ENCODE measurements around the gene TMEM154. TPM values are rescaled to one million over a fixed set of nuclear protein-coding genes. Genes with fewer than 3 reads are reported as not detected.

The TMEM154 gene
- total RNA-seq, 2 experiments from 2014 or later, result 23.9 to 25.4 TPM

DNA sequence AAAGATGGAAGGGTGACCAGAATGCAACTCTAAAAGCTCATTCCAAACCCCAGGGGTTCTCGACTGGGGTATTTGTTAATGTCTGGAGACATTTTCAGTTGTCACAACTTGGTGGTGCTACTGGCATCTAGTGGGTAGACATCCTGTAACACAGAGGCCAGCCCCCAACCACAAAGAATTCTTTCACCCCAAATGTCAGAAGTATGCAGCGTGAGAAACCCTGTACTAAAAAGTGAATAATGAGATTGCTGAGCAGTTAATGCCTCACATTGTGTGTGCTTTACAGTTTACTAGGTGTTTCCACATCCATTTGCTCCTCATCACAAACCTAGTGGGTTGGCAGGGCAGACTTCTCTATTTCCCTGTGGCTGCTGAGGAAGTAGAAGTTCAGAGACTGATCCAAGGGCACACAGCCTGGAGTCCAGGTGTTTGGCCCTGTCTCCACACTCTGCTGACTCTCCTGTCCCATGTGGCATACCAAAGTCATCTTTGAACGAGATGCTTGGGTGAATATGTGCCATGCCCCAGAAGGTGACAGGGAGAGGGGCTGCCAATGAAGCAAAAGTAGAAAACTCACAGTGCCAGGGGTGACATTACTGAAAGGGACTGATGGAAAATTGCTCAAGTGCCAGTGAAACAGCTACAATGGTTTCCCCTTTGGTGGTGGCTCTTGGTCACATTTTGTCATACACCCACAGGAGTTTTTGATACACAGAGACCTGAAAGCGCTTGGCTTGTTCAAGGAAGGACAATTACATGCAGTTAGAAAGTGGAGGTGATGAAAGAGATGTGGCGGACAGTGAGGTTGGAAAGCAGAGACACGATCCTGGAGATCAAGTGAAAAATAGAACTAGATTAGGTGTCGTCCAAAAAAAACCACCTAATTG, 10.1 kb upstream of the TMEM154 start:
- Mint-ChIP-seq H3K27ac (no peak overlapping the region), H3K4me3 (no peak overlapping the region), H3K27me3 (peaks cover 8% of the 10 kb centered on the region), H3K9me3 (ENCODE audit: low read depth) (no peaks in the 10 kb centered on the region), H3K36me3 (peaks cover 1% of the 10 kb centered on the region), H3K4me1 (peaks cover 15% of the 10 kb centered on the region)
- CTCF ChIA-PET, result no interaction called here
- no peak for DNase-seq
- ATAC-seq, result peak; percentile 39

- H3K27ac Mint-ChIP-seq, result no peak overlapping the region
- no peaks in the 10 kb centered on the region for H3K9me3 Mint-ChIP-seq (ENCODE audit: low read depth)
- H3K27me3 Mint-ChIP-seq, result peaks cover 8% of the 10 kb centered on the region
- H3K36me3 Mint-ChIP-seq, result peaks cover 1% of the 10 kb centered on the region
- no peak for ATAC-seq
- H3K4me3 Mint-ChIP-seq, result no peak overlapping the region
- CTCF ChIA-PET, result no interaction called here
- H3K4me1 Mint-ChIP-seq, result peaks cover 31% of the 10 kb centered on the region
- DNase-seq, result no peak
Observed at GRCh38 chr4:152687974-152688599, 8.3 kb upstream of the TMEM154 start.

DNA sequence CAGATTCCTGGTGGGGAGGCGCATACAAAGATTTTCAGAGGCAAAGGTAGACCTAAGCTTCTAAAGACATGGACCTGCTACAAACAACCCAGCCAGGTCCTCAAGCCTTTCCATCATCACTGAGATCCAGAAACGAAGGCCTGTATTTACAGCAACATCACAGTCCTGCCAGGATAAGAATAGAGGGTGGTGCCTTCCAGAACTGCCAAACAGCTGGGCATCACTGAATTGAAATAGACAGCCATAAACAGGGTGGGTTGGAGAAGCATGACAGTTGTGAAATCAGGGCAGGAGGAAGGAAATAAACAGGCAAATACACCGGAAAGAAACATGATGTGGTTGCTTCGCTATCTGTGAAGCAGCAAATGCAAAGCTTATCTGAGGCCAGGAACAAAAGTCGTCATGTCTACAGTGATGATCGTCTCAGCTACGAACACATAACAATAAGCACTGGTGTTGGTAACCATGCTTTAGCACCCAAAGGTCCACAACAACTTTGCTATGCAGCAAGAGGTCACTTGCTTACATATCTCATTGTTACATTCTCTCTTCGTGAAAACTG, 6.7 kb upstream of the TMEM154 start:
- peaks cover 8% of the 10 kb centered on the region for H3K27me3 Mint-ChIP-seq
- H3K4me3 Mint-ChIP-seq, result no peak overlapping the region
- ATAC-seq, result no peak
- H3K4me1 Mint-ChIP-seq, result peaks cover 42% of the 10 kb centered on the region
- DNase-seq, result no peak
- no peaks in the 10 kb centered on the region for H3K9me3 Mint-ChIP-seq (ENCODE audit: low read depth)
- peaks cover 1% of the 10 kb centered on the region for H3K36me3 Mint-ChIP-seq
- H3K27ac Mint-ChIP-seq, result no peak overlapping the region
- CTCF ChIA-PET, result interaction anchor here (1.3 kb wide), 1 partner anchor 10 kb away, joined by 3 read pairs; no protein-coding TSS in a partner anchor

DNA sequence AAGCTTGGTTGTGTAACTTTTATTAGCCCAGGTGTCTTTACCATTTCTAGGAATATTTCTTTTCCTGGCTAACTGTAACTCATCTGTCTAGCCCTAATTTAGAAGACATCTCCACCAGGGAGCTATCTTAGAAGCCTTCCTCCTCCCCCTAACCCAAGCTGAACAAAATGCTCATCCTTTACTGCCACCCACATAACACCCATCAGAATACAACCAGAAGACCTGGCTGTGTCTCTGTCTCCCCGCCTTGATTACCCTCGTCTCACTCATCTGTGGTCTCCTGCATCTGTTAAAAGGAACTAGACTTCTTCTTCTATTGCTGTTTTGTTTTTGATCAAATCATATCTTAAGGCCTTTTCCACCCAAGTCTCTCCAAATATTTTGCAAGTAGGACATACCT, 4.8 kb upstream of the TMEM154 start:
- ATAC-seq (no peak), DNase-seq (no peak)
- peaks cover 50% of the 10 kb centered on the region for H3K4me1 Mint-ChIP-seq
- peaks cover 1% of the 10 kb centered on the region for H3K36me3 Mint-ChIP-seq
- CTCF ChIA-PET, result interaction anchor here (1.2 kb wide), 1 partner anchor 13 kb away, joined by 7 read pairs; no protein-coding TSS in a partner anchor
- no peaks in the 10 kb centered on the region for H3K9me3 Mint-ChIP-seq (ENCODE audit: low read depth)
- no peak overlapping the region for H3K4me3 Mint-ChIP-seq
- peaks cover 6% of the 10 kb centered on the region for H3K27me3 Mint-ChIP-seq
- H3K27ac Mint-ChIP-seq, result no peak overlapping the region

DNA sequence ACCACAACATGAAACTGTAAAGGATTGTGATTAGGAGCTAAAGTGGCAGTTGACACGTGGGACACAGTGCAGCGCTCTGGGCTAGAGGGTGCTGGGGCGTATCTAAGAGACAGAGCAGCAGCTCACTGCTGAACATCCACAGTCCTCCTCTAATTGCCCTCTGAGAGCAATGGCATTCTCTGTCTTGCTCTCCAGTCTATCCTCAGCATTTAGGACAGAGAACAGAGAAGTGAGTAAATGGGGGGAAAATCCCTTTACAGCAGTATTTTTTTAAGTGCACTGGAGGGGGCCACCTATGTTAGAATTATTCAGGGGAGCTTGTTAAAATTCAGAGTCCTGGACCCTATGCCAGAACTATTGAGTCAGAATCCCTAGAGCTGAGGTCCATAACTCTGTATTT, 4.2 kb upstream of the TMEM154 start:
- ATAC-seq, result no peak
- peaks cover 6% of the 10 kb centered on the region for H3K27me3 Mint-ChIP-seq
- H3K4me3 Mint-ChIP-seq, result no peak overlapping the region
- no peak overlapping the region for H3K27ac Mint-ChIP-seq
- H3K4me1 Mint-ChIP-seq, result peaks cover 47% of the 10 kb centered on the region
- no peak for DNase-seq
- H3K9me3 Mint-ChIP-seq (ENCODE audit: low read depth), result no peaks in the 10 kb centered on the region
- H3K36me3 Mint-ChIP-seq, result peaks cover 1% of the 10 kb centered on the region
- CTCF ChIA-PET, result interaction anchor here (1.2 kb wide), 1 partner anchor 14 kb away, joined by 7 read pairs; no protein-coding TSS in a partner anchor

GRCh38 chr4:152682143-152682941, 2.5 kb upstream of the TMEM154 start:
- Mint-ChIP-seq H3K9me3 (ENCODE audit: low read depth) (no peaks in the 10 kb centered on the region), H3K27ac (no peak overlapping the region), H3K36me3 (peaks cover 4% of the 10 kb centered on the region), H3K27me3 (no peaks in the 10 kb centered on the region), H3K4me1 (peaks cover 58% of the 10 kb centered on the region), H3K4me3 (no peak overlapping the region)
- ATAC-seq, result no peak
- DNase-seq, result no peak
- CTCF ChIA-PET, result interaction anchor here (0.7 to 0.9 kb wide), 2 partner anchors 181 kb away, joined by 3 read pairs; no protein-coding TSS in a partner anchor

- H3K27ac Mint-ChIP-seq, result peak overlapping the region; percentile 78
- peaks cover 69% of the 10 kb centered on the region for H3K4me1 Mint-ChIP-seq
- no peaks in the 10 kb centered on the region for H3K9me3 Mint-ChIP-seq (ENCODE audit: low read depth)
- peak; percentile 30 for ATAC-seq
- no peak for DNase-seq
- H3K4me3 Mint-ChIP-seq, result peak overlapping the region; percentile 43
- no peaks in the 10 kb centered on the region for H3K27me3 Mint-ChIP-seq
- H3K36me3 Mint-ChIP-seq, result peaks cover 6% of the 10 kb centered on the region
- CTCF ChIA-PET, result no interaction called here
Observed at GRCh38 chr4:152680988-152681603, 1.3 kb upstream of the TMEM154 start.

GRCh38 chr4:152678841-152679240, 956 bp downstream of the TMEM154 start:
- Mint-ChIP-seq H3K4me1 (peaks cover 65% of the 10 kb centered on the region), H3K27me3 (no peaks in the 10 kb centered on the region), H3K9me3 (ENCODE audit: low read depth) (no peaks in the 10 kb centered on the region), H3K27ac (peak overlapping the region; percentile 52), H3K4me3 (peak overlapping the region; percentile 88), H3K36me3 (peaks cover 7% of the 10 kb centered on the region)
- ATAC-seq (no peak), DNase-seq (no peak)
- CTCF ChIA-PET, result interaction anchor here (0.6 to 3.1 kb wide), 8 partner anchors 11 to 178 kb away, joined by 3 to 12 read pairs (median 4); partner anchors contain the start of genes ARFIP1 and TIGD4

- Mint-ChIP-seq H3K4me1 (peaks cover 56% of the 10 kb centered on the region), H3K27ac (no peak overlapping the region), H3K9me3 (ENCODE audit: low read depth) (no peaks in the 10 kb centered on the region), H3K27me3 (no peaks in the 10 kb centered on the region), H3K4me3 (no peak overlapping the region), H3K36me3 (peaks cover 12% of the 10 kb centered on the region)
- no peak for ATAC-seq
- DNase-seq, result no peak
- CTCF ChIA-PET, result interaction anchor here (0.6 to 3.1 kb wide), 7 partner anchors 14 to 176 kb away, joined by 3 to 12 read pairs (median 3); no protein-coding TSS in a partner anchor
Observed at GRCh38 chr4:152677117-152677516, 2.7 kb downstream of the TMEM154 start.

DNA sequence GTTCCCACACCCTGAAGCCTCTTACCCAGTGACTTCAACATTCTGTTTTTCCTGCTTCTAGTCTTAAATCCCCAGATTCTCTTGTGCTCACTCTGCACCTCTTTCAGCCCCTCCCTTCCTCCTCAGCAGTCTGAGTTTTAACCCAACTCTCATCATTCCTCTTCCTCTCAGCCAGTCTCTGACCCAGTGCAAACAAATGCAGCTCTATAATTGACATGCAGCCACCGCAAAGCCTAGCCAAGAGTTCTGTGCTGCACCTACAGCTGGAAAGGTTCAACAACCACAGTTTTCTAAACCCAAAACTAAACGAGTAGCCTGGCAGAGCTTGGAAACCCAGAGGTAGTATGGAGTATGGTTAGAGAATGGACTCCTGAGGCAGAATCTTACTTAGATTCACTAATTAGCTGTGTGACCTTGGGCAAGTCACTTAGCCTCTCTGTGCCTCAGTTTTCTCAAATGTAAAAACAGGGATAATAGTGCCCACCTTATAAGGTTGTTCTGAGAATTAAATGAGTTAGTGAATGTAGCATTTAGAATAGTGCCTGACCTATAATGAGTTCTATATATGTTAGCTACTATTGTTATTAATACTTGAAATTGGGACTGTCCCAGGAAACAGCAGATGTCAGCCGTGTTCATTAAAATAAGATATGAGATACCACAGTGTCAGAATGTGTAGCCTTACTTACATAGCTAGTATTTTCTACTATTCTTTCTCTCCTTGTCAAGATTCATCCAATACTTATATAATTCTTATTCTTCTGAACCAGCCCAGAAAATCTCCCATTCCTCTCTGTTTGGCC, 3.5 kb downstream of the TMEM154 start:
- Mint-ChIP-seq H3K4me1 (peaks cover 49% of the 10 kb centered on the region), H3K4me3 (no peak overlapping the region), H3K36me3 (peaks cover 13% of the 10 kb centered on the region), H3K27ac (no peak overlapping the region), H3K9me3 (ENCODE audit: low read depth) (no peaks in the 10 kb centered on the region), H3K27me3 (no peaks in the 10 kb centered on the region)
- DNase-seq (no peak), ATAC-seq (no peak)
- CTCF ChIA-PET, result interaction anchor here (0.6 to 3.1 kb wide), 9 partner anchors 11 to 175 kb away, joined by 3 to 12 read pairs (median 3); no protein-coding TSS in a partner anchor

- no peaks in the 10 kb centered on the region for H3K9me3 Mint-ChIP-seq (ENCODE audit: low read depth)
- no peak for DNase-seq
- no peaks in the 10 kb centered on the region for H3K27me3 Mint-ChIP-seq
- H3K27ac Mint-ChIP-seq, result no peak overlapping the region
- ATAC-seq, result no peak
- CTCF ChIA-PET, result no interaction called here
- peaks cover 19% of the 10 kb centered on the region for H3K36me3 Mint-ChIP-seq
- H3K4me3 Mint-ChIP-seq, result no peak overlapping the region
- peaks cover 34% of the 10 kb centered on the region for H3K4me1 Mint-ChIP-seq
Observed at GRCh38 chr4:152674359-152674758, 5.4 kb downstream of the TMEM154 start.

- peaks cover 19% of the 10 kb centered on the region for H3K36me3 Mint-ChIP-seq
- DNase-seq (no peak), ATAC-seq (no peak)
- H3K4me3 Mint-ChIP-seq, result no peak overlapping the region
- CTCF ChIA-PET, result interaction anchor here (0.6 kb wide), 1 partner anchor 172 kb away, joined by 3 read pairs; no protein-coding TSS in a partner anchor
- no peak overlapping the region for H3K27ac Mint-ChIP-seq
- no peaks in the 10 kb centered on the region for H3K27me3 Mint-ChIP-seq
- H3K9me3 Mint-ChIP-seq (ENCODE audit: low read depth), result no peaks in the 10 kb centered on the region
- H3K4me1 Mint-ChIP-seq, result peaks cover 28% of the 10 kb centered on the region
Observed at GRCh38 chr4:152673489-152673888, 6.3 kb downstream of the TMEM154 start.
